SU-DHL-6 (cell line): Measurements from ENCODE around the gene SPRED2.

Experiments used
- EZH2phosphoT487 ChIP-seq: fragments of 200-600 bp; sonication (generic), shearing (Covaris generic); conservative IDR thresholded peaks from 2 replicates; pipeline ENCODE4 v1.6.1; 2018; ENCODE audit warnings: mild to moderate bottlenecking, antibody characterized with exemption, low read length, moderate library complexity, mixed read lengths
- TF ChIP-seq, protein P1 (sequence below): fragments of 200-600 bp; sonication (generic); IDR thresholded peaks from one replicate; pipeline ENCODE4 v1.5.1; 2017; ENCODE audit warnings: antibody characterized with exemption, mild to moderate bottlenecking, low read length, moderate library complexity; ENCODE audit not compliant: insufficient read depth, poor library complexity, severe bottlenecking

DNA sequence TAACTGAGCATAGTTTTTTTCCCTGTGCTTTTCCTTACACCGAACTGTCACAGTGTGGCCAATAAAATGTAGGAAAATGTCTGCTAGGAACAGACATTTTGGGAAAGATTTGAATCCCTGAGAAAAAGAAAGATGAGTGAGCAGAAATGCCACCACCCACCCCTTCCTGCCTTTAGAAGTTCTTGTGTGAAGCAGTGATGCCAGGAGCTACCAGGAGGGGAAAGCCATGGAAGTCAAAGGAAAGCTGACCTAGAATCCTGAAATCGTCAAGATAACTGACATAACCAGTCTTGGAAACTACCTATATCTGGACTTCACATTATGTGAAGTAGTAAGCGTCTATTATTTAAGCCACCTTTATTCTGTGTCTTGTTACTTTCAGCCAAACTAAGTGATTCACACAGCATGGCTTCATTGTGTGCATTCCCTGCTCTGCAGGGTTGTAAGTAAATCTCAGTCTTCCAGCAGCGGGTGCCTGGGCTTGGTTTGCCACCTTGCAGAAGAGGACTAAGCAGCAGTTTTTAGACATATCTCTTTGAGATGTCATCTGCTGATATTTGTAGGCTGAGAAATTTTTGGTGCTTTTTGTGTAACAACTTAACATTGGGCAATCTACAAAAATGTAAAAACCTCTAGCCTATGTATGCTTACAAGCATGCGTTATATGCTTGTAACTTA lies 11.2 kb upstream of the SPRED2 start:
- TF ChIP-seq, protein P1, sequence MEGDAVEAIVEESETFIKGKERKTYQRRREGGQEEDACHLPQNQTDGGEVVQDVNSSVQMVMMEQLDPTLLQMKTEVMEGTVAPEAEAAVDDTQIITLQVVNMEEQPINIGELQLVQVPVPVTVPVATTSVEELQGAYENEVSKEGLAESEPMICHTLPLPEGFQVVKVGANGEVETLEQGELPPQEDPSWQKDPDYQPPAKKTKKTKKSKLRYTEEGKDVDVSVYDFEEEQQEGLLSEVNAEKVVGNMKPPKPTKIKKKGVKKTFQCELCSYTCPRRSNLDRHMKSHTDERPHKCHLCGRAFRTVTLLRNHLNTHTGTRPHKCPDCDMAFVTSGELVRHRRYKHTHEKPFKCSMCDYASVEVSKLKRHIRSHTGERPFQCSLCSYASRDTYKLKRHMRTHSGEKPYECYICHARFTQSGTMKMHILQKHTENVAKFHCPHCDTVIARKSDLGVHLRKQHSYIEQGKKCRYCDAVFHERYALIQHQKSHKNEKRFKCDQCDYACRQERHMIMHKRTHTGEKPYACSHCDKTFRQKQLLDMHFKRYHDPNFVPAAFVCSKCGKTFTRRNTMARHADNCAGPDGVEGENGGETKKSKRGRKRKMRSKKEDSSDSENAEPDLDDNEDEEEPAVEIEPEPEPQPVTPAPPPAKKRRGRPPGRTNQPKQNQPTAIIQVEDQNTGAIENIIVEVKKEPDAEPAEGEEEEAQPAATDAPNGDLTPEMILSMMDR: no peak
- TF ChIP-seq EZH2phosphoT487: no peak
